DND-41 (cell line): ENCODE measurements around the gene DDIT4.

Experiments
- ATAC-seq: fragments of 200-7000 bp; cut with Tn5 transposase; 3 replicates; pipeline ENCODE4 v1.9.1; 2021; ENCODE audit warnings: low read depth; ENCODE audit not compliant: insufficient read depth
- DNase-seq: peaks from one replicate; pipeline ENCODE4 v3.0.0-alpha.2; 2020
- H2AFZ ChIP-seq: 2 replicates; pipeline ENCODE4 v1.6.0; 2012; ENCODE audit warnings: low read depth, low read length
- H3K27ac ChIP-seq: 2 replicates; pipeline ENCODE4 v1.5.1; 2012; ENCODE audit warnings: low read length, inconsistent platforms
- H3K27me3 ChIP-seq: fragments of 200-600 bp; sonication (generic); 2 replicates; pipeline ENCODE4 v1.6.0; 2012; ENCODE audit warnings: low read length, mild to moderate bottlenecking, inconsistent platforms; ENCODE audit not compliant: insufficient read depth, poor library complexity
- H3K36me3 ChIP-seq: 2 replicates; pipeline ENCODE4 v1.5.1; 2012; ENCODE audit warnings: low read length, inconsistent platforms; ENCODE audit not compliant: insufficient read depth
- H3K4me1 ChIP-seq: 2 replicates; pipeline ENCODE4 v1.5.1; 2012; ENCODE audit warnings: mild to moderate bottlenecking, low read length; ENCODE audit not compliant: insufficient read depth
- H3K4me2 ChIP-seq: 2 replicates; pipeline ENCODE4 v1.6.0; 2012; ENCODE audit warnings: mild to moderate bottlenecking, moderate library complexity, low read length, inconsistent platforms; ENCODE audit not compliant: insufficient read depth
- H3K4me3 ChIP-seq, 2 experiments: fragments of 200-600 bp in 1 of 2; shearing (Covaris generic) in 1 of 2; 2 replicates each; pipeline ENCODE4 v1.5.1; 2012 to 2016; ENCODE audit warnings: inconsistent platforms in 2 of 2, low read length in 2 of 2, mild to moderate bottlenecking in 2 of 2, low read depth in 1 of 2, moderate library complexity in 1 of 2
- H3K79me2 ChIP-seq: 2 replicates; pipeline ENCODE4 v1.6.0; 2012; ENCODE audit warnings: low read length, inconsistent platforms; ENCODE audit not compliant: insufficient read depth
- H3K9ac ChIP-seq: 2 replicates; pipeline ENCODE4 v1.6.0; 2012; ENCODE audit warnings: low read depth, mild to moderate bottlenecking, inconsistent platforms, low read length, moderate library complexity
- H3K9me3 ChIP-seq: 2 replicates; pipeline ENCODE4 v1.5.1; 2012; ENCODE audit warnings: low read length, moderate library complexity, mild to moderate bottlenecking, inconsistent platforms; ENCODE audit not compliant: insufficient read depth, severe bottlenecking
- H4K20me1 ChIP-seq: 2 replicates; pipeline ENCODE4 v1.6.0; 2012; ENCODE audit warnings: low read length; ENCODE audit not compliant: insufficient read depth
- CTCF ChIP-seq: IDR thresholded peaks from 2 replicates; pipeline ENCODE4 v1.5.1; 2012; ENCODE audit warnings: borderline replicate concordance, low read length, moderate library complexity, mild to moderate bottlenecking; ENCODE audit not compliant: poor library complexity, severe bottlenecking; ENCODE audit errors: extremely low read depth
- EZH2 ChIP-seq: IDR thresholded peaks from 3 replicates; pipeline ENCODE4 v1.6.1; 2012; ENCODE audit warnings: borderline replicate concordance, low read depth, mild to moderate bottlenecking, moderate library complexity, low read length, inconsistent platforms; ENCODE audit not compliant: severe bottlenecking

DDIT4 gene

DNA sequence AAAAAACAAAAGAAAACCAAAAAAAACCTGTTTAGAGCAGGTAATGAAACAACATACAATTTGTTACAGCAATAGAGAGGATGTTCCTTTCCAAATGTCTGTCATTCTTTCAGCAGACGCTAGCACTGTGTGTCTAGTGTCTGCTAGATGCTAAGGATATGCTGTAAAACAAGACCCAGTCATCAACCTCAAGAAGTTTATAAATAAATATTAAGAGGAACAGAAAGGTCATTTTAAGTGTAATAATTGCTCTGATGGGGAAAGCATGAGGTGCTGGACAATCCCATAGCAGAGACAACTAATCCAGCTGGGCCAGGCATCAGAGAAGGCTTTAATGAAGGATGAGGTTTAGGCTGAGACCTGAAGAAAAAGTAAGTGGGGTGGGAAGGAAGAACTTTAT, 34.3 kb upstream of the DDIT4 start:
- Histone ChIP-seq H3K4me1 (peaks cover 5% of the 10 kb centered on the region; the same call in 1 of the 2 replicates), H3K9ac (no peak overlapping the region), H3K27ac (0 out of 2 replicates have a peak overlapping the region, but pooled peaks have one; percentile 1), H2AFZ (no peak overlapping the region), H3K79me2 (no peaks in the 10 kb centered on the region), H3K36me3 (peaks cover 36% of the 10 kb centered on the region), H3K9me3 (no peaks in the 10 kb centered on the region), H4K20me1 (no peaks in the 10 kb centered on the region), H3K27me3 (no peaks in the 10 kb centered on the region), H3K4me3 (no peak overlapping the region), H3K4me2 (no peak overlapping the region)
- no peak for DNase-seq
- no peak for TF ChIP-seq EZH2
- TF ChIP-seq CTCF = no peak
- ATAC-seq = no peak

- no peak for ATAC-seq
- no peak overlapping the region for H3K4me3 ChIP-seq
- H3K79me2 ChIP-seq = no peaks in the 10 kb centered on the region
- no peaks in the 10 kb centered on the region for H3K9me3 ChIP-seq
- H3K27me3 ChIP-seq = no peaks in the 10 kb centered on the region
- no peak overlapping the region for H3K4me2 ChIP-seq
- H3K9ac ChIP-seq = no peak overlapping the region
- H4K20me1 ChIP-seq = no peaks in the 10 kb centered on the region
- no peak overlapping the region for H2AFZ ChIP-seq
- TF ChIP-seq EZH2 (no peak), CTCF (no peak)
- H3K36me3 ChIP-seq = peaks cover 28% of the 10 kb centered on the region
- no peak for DNase-seq
- no peak overlapping the region for H3K27ac ChIP-seq
- H3K4me1 ChIP-seq = peaks cover 5% of the 10 kb centered on the region; the same call in 1 of the 2 replicates
Observed at GRCh38 chr10:72240371-72240770, 33.4 kb upstream of the DDIT4 start.

GRCh38 chr10:72241691-72242252, 32.0 kb upstream of the DDIT4 start:
- H3K27me3 ChIP-seq = no peaks in the 10 kb centered on the region
- no peaks in the 10 kb centered on the region for H3K79me2 ChIP-seq
- H3K36me3 ChIP-seq = peaks cover 14% of the 10 kb centered on the region
- H3K4me1 ChIP-seq = peaks cover 5% of the 10 kb centered on the region; the same call in 1 of the 2 replicates
- no peak overlapping the region for H3K9ac ChIP-seq
- H3K4me2 ChIP-seq = no peak overlapping the region
- H2AFZ ChIP-seq = no peak overlapping the region
- H3K9me3 ChIP-seq = no peaks in the 10 kb centered on the region
- no peak overlapping the region; the same call in 1 of the 2 replicates for H3K27ac ChIP-seq
- H3K4me3 ChIP-seq = no peak overlapping the region
- H4K20me1 ChIP-seq = no peaks in the 10 kb centered on the region
- TF ChIP-seq CTCF (no peak), EZH2 (no peak)
- ATAC-seq = no peak
- DNase-seq = no peak
